Activated CD8-positive, alpha-beta T cell treated with anti-CD3 and anti-CD28 coated beads for 36 hours (primary cell): ENCODE data around the gene SCUBE2. TPM values are rescaled to one million over a fixed set of nuclear protein-coding genes. Genes with fewer than 3 reads are reported as not detected.

Experiments
- ATAC-seq: fragments of 200-7000 bp; cut with Tn5 transposase; one replicate; pipeline ENCODE4 v1.10.0; 2021; ENCODE audit warnings: mild to moderate bottlenecking, moderate library complexity
- CTCF ChIA-PET: fragments of 350-600 bp; sonication (Branson Sonifier 250); formaldehyde crosslinking; loops from one replicate; lab custom pipeline; 2021; ENCODE audit warnings: antibody characterized with exemption; lab: Charles Lee
- POLR2A ChIA-PET: fragments of 350-600 bp; sonication (Branson Sonifier 250); formaldehyde crosslinking; loops from one replicate; lab custom pipeline; 2021; ENCODE audit warnings: antibody characterized with exemption; lab: Charles Lee
- DNase-seq: peaks from one replicate; pipeline ENCODE4 v3.0.0-alpha.2; 2020
- H3K27ac Mint-ChIP-seq: one replicate; pipeline ENCODE4 v1.8.0; 2021; ENCODE audit warnings: mild to moderate bottlenecking, mixed read lengths
- H3K27me3 Mint-ChIP-seq: one replicate; pipeline ENCODE4 v1.8.0; 2021; ENCODE audit warnings: mixed read lengths
- H3K36me3 Mint-ChIP-seq: one replicate; pipeline ENCODE4 v1.8.0; 2021; ENCODE audit warnings: low read depth, mixed read lengths
- H3K4me1 Mint-ChIP-seq: one replicate; pipeline ENCODE4 v1.8.0; 2021; ENCODE audit warnings: low read depth, mixed read lengths
- H3K4me3 Mint-ChIP-seq: one replicate; pipeline ENCODE4 v1.8.0; 2021; ENCODE audit warnings: mild to moderate bottlenecking, moderate library complexity, mixed read lengths
- H3K9me3 Mint-ChIP-seq: one replicate; pipeline ENCODE4 v1.8.0; 2021; ENCODE audit warnings: mixed read lengths
- CTCF ChIP-seq: fragments of 200-600 bp; IDR thresholded peaks from one replicate; pipeline ENCODE4 v1.8.0; 2022; ENCODE audit warnings: antibody characterized with exemption, mild to moderate bottlenecking
- intact Hi-C: fragments of 100-400 bp; cut with micrococcal nuclease; formaldehyde crosslinking; loops from one replicate; pipeline ENCODE4 v1.10.0; 2022
- total RNA-seq, 2 experiments: library from RNA; stranded (reverse); gene quantifications; one replicate each; pipeline ENCODE4 v1.2.3, GENCODE V29; 2021

Gene SCUBE2
- total RNA-seq, 2 experiments from 2014 or later: not detected

- ChIA-PET CTCF (interaction anchor here (0.9 to 6.0 kb wide), 3 partner anchors 7 to 114 kb away, joined by 3 to 55 read pairs (median 3); no protein-coding TSS in a partner anchor), POLR2A (interaction anchor here (1.3 kb wide), 1 partner anchor 17 kb away, joined by 4 read pairs; no protein-coding TSS in a partner anchor)
- H3K27ac Mint-ChIP-seq: no peak overlapping the region
- no peaks in the 10 kb centered on the region for H3K9me3 Mint-ChIP-seq
- H3K27me3 Mint-ChIP-seq: peaks cover 4% of the 10 kb centered on the region
- peaks cover 2% of the 10 kb centered on the region for H3K4me1 Mint-ChIP-seq
- ATAC-seq (no peak), DNase-seq (no peak)
- H3K36me3 Mint-ChIP-seq: no peaks in the 10 kb centered on the region
- TF ChIP-seq CTCF: no peak
- no peak overlapping the region for H3K4me3 Mint-ChIP-seq
- intact Hi-C loops: no loop called here
Observed at GRCh38 chr11:9022961-9023680, 68.3 kb downstream of the SCUBE2 start.

GRCh38 chr11:9020916-9021315 is 70.5 kb downstream of the SCUBE2 start:
- Mint-ChIP-seq H3K36me3 (no peaks in the 10 kb centered on the region), H3K4me3 (no peak overlapping the region), H3K4me1 (peaks cover 13% of the 10 kb centered on the region), H3K27me3 (peaks cover 4% of the 10 kb centered on the region), H3K9me3 (no peaks in the 10 kb centered on the region), H3K27ac (no peak overlapping the region)
- no peak for TF ChIP-seq CTCF
- ATAC-seq (no peak), DNase-seq (no peak)
- CTCF ChIA-PET: interaction anchor here (1.0 kb wide), 1 partner anchor 117 kb away, joined by 3 read pairs; no protein-coding TSS in a partner anchor
- intact Hi-C loops: no loop called here
- POLR2A ChIA-PET: no interaction called here

- ChIA-PET CTCF (interaction anchor here (5.9 kb wide), 1 partner anchor 119 kb away, joined by 108 read pairs; no protein-coding TSS in a partner anchor), POLR2A (interaction anchor here (0.5 to 0.6 kb wide), 2 partner anchors 23 to 330 kb away, joined by 3 to 5 read pairs; no protein-coding TSS in a partner anchor)
- ATAC-seq: no peak
- no peaks in the 10 kb centered on the region for H3K9me3 Mint-ChIP-seq
- no peak for TF ChIP-seq CTCF
- no peak overlapping the region for H3K27ac Mint-ChIP-seq
- intact Hi-C loops: loop anchor here (10.0 kb wide), 1 partner anchor 485 kb away; no protein-coding TSS in a partner anchor
- no peak for DNase-seq
- H3K27me3 Mint-ChIP-seq: peaks cover 4% of the 10 kb centered on the region
- no peaks in the 10 kb centered on the region for H3K36me3 Mint-ChIP-seq
- H3K4me3 Mint-ChIP-seq: no peak overlapping the region
- peaks cover 13% of the 10 kb centered on the region for H3K4me1 Mint-ChIP-seq
Observed at GRCh38 chr11:9019861-9020260, 71.5 kb downstream of the SCUBE2 start.

- POLR2A ChIA-PET: no interaction called here
- CTCF ChIA-PET: interaction anchor here (0.7 to 6.1 kb wide), 7 partner anchors 9 to 489 kb away, joined by 3 to 108 read pairs (median 23); no protein-coding TSS in a partner anchor
- Mint-ChIP-seq H3K27ac (no peak overlapping the region), H3K4me1 (peaks cover 13% of the 10 kb centered on the region), H3K4me3 (no peak overlapping the region), H3K9me3 (no peaks in the 10 kb centered on the region), H3K27me3 (no peaks in the 10 kb centered on the region), H3K36me3 (no peaks in the 10 kb centered on the region)
- DNase-seq: no peak
- no peak for TF ChIP-seq CTCF
- intact Hi-C loops: loop anchor here (10.0 kb wide), 1 partner anchor 487 kb away; no protein-coding TSS in a partner anchor
- ATAC-seq: no peak
Observed at GRCh38 chr11:9017773-9018172, 73.6 kb downstream of the SCUBE2 start.
